Uterus (tissue), 2 donors: Measurements from ENCODE around the gene CACNA1D.

Experiments used
- CTCF ChIP-seq, 4 experiments: fragments of 200-600 bp in 2 of 4; fragments of 450-650 bp in 2 of 4; sonication (generic) in 2 of 4; IDR thresholded peaks; one replicate each; pipeline ENCODE4 v1.5.1; 2016 to 2019; ENCODE audit warnings: antibody characterized with exemption in 4 of 4, mild to moderate bottlenecking in 2 of 4, moderate library complexity in 1 of 4
- POLR2A ChIP-seq, 2 donors: fragments of 450-650 bp; IDR thresholded peaks; one replicate each; pipeline ENCODE4 v1.6.1; 2016; ENCODE audit warnings: antibody characterized with exemption in 2 of 2, mild to moderate bottlenecking in 1 of 2, moderate library complexity in 1 of 2

GRCh38 chr3:53812434-53812833 lies 318.0 kb downstream of the CACNA1D start:
- TF ChIP-seq CTCF (IDR thresholded peaks at IDR 0.05): no peak
- no peak for TF ChIP-seq POLR2A (IDR thresholded peaks at IDR 0.05)
